ENCODE data around the gene NECAB2. TPM values are rescaled to one million over a fixed set of nuclear protein-coding genes. Genes with fewer than 3 reads are reported as not detected.

NECAB2 gene
- 0.13 TPM in 1 of 3 replicates, not detected in the others for polyA plus RNA-seq
- polyA plus RNA-seq (2011; ENCODE audit: low read depth): not detected
- polyA plus RNA-seq (2011; cell fraction: cytosol; rRNA removed): not detected in 2 replicates
- polyA plus RNA-seq (2011; cell fraction: nucleus; rRNA removed): 0.05 TPM in 1 of 2 replicates, not detected in the other
- not detected in 2 replicates for polyA plus RNA-seq (2012; ENCODE audit: low replicate concordance)
- polyA minus RNA-seq: not detected in 3 replicates
- polyA minus RNA-seq (2011; cell fraction: cytosol; rRNA and poly(A)+ RNA removed): not detected
- polyA minus RNA-seq (2011; cell fraction: nucleus; rRNA and poly(A)+ RNA removed): not detected in 2 replicates

- Histone ChIP-seq H3K4me3 (ENCODE audit: control insufficient read depth in 2 of 3, extremely low read depth in 1 of 3, insufficient read depth in 2 of 3, low read depth in 1 of 3, low read length in 3 of 3) (no peak within 1 kb of the TSS), H3K9me1 (ENCODE audit: control insufficient read depth, extremely low read depth, insufficient read depth, low read length) (no peaks in the 10 kb centered on the region), H4K20me1 (ENCODE audit: control insufficient read depth, extremely low read depth, insufficient read depth, low read length) (no peaks in the 10 kb centered on the region), H3K4me1 (ENCODE audit: control insufficient read depth, extremely low read depth, insufficient read depth, low read length) (no peaks in the 10 kb centered on the region), H3K27me3 (ENCODE audit: control insufficient read depth, extremely low read depth, insufficient read depth, low read length) (peaks cover 17% of the 10 kb centered on the region), H3K36me3 (ENCODE audit: control insufficient read depth in 2 of 2, extremely low read depth in 1 of 2, insufficient read depth in 2 of 2, low read length in 2 of 2) (peaks cover 0 to 3% of the 10 kb centered on the region in 2 experiments), H3K4me2 (ENCODE audit: control insufficient read depth, extremely low read depth, insufficient read depth, low read depth, low read length) (no peak within 1 kb of the TSS), H2AFZ (ENCODE audit: control insufficient read depth, low read length) (no peak within 1 kb of the TSS), H3K9me3 (ENCODE audit: control insufficient read depth, low read depth, low read length) (no peaks in the 10 kb centered on the region), H3K9ac (ENCODE audit: control insufficient read depth, extremely low read depth, insufficient read depth, low read length) (no peak within 1 kb of the TSS), H3K27ac (ENCODE audit: control insufficient read depth, insufficient read depth, low read length) (no peak within 1 kb of the TSS), H3K79me2 (ENCODE audit: control insufficient read depth, insufficient read depth, low read length) (no peaks in the 10 kb centered on the region)
- dilution Hi-C loops (cut with MboI; ENCODE audit: extremely low pct_ligation_motif_present, low sequenced_read_pairs): no loop called here
- FAIRE-seq: no peak
- peak in 2 of 3 experiments; percentile 47 to 64 for TF ChIP-seq CTCF (optimal IDR thresholded peaks at IDR 0.05 in 1 of 3, IDR thresholded peaks at IDR 0.05 in 1 of 3, conservative IDR thresholded peaks at IDR 0.05 in 1 of 3; ENCODE audit: extremely low read depth in 1 of 3, insufficient read depth in 2 of 3, low read length in 3 of 3)
- TF ChIP-seq EZH2 (IDR thresholded peaks at IDR 0.05; ENCODE audit: low read length): peak; percentile 39
- DNase-seq (ENCODE audit: low read depth, low spot score): no peak
Observed at GRCh38 chr16:83967838-83968305, at the start of gene NECAB2. NECAB2 (plus strand) TSS chr16:83968244; CDS start chr16:83968649, 405 bp downstream.

GRCh38 chr16:83920894-83921491 is 47.1 kb upstream of the NECAB2 start:
- no peak for DNase-seq (ENCODE audit: low read depth, low spot score)
- H3K4me2 ChIP-seq (ENCODE audit: control insufficient read depth, extremely low read depth, insufficient read depth, low read depth, low read length): no peak overlapping the region
- H4K20me1 ChIP-seq (ENCODE audit: control insufficient read depth, extremely low read depth, insufficient read depth, low read length): no peaks in the 10 kb centered on the region
- H3K79me2 ChIP-seq (ENCODE audit: control insufficient read depth, insufficient read depth, low read length): no peaks in the 10 kb centered on the region
- H3K27me3 ChIP-seq (ENCODE audit: control insufficient read depth, extremely low read depth, insufficient read depth, low read length): no peaks in the 10 kb centered on the region
- no peaks in the 10 kb centered on the region for H3K9me1 ChIP-seq (ENCODE audit: control insufficient read depth, extremely low read depth, insufficient read depth, low read length)
- no peaks in the 10 kb centered on the region for H3K4me1 ChIP-seq (ENCODE audit: control insufficient read depth, extremely low read depth, insufficient read depth, low read length)
- no peak overlapping the region for H3K4me3 ChIP-seq (ENCODE audit: control insufficient read depth in 2 of 3, extremely low read depth in 1 of 3, insufficient read depth in 2 of 3, low read depth in 1 of 3, low read length in 3 of 3)
- H3K9me3 ChIP-seq (ENCODE audit: control insufficient read depth, low read depth, low read length): no peaks in the 10 kb centered on the region
- FAIRE-seq: no peak
- TF ChIP-seq CTCF (optimal IDR thresholded peaks at IDR 0.05 in 1 of 3, IDR thresholded peaks at IDR 0.05 in 1 of 3, conservative IDR thresholded peaks at IDR 0.05 in 1 of 3; ENCODE audit: extremely low read depth in 1 of 3, insufficient read depth in 2 of 3, low read length in 3 of 3) (no peak), EZH2 (IDR thresholded peaks at IDR 0.05; ENCODE audit: low read length) (no peak)
- H3K27ac ChIP-seq (ENCODE audit: control insufficient read depth, insufficient read depth, low read length): no peak overlapping the region
- H3K9ac ChIP-seq (ENCODE audit: control insufficient read depth, extremely low read depth, insufficient read depth, low read length): no peak overlapping the region
- dilution Hi-C loops (cut with MboI; ENCODE audit: extremely low pct_ligation_motif_present, low sequenced_read_pairs): no loop called here
- peaks cover 0 to 13% of the 10 kb centered on the region in 2 experiments for H3K36me3 ChIP-seq (ENCODE audit: control insufficient read depth in 2 of 2, extremely low read depth in 1 of 2, insufficient read depth in 2 of 2, low read length in 2 of 2)
- no peak overlapping the region for H2AFZ ChIP-seq (ENCODE audit: control insufficient read depth, low read length)

Measured in keratinocyte (primary cell).